ENCODE data around the gene IL17RA. TPM values are rescaled to one million over a fixed set of nuclear protein-coding genes. Genes with fewer than 3 reads are reported as not detected.

The IL17RA gene
- total RNA-seq, 2 donors from 2014 or later: 7.9 to 12.2 TPM

DNA sequence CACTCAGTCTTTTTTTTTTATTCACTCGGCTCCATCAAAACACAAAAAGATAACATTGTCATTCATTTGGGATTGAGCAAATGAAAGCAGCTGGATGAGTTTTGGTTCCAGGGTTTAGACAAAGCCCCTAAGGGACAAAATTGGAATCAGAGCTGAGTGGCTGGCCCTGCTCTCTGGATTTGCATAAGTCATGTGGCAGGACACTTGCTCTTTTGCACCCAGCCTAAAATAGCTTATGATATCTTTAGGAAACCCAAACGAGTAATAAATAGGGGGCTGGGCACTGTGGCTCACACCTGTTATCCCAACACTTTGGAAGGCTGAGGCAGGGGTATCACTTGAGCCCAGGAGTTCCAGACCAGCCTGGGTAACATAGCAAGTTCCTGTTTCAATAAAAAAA is 47.3 kb downstream of the IL17RA start:
- Histone ChIP-seq H3K9me3 (no peaks in the 10 kb centered on the region), H3K36me3 (no peaks in the 10 kb centered on the region), H3K27me3 (no peaks in the 10 kb centered on the region), H3K27ac (peak overlapping the region in 1 of 2 donors; percentile 35), H3K4me3 (no peak overlapping the region), H3K4me1 (peaks cover 0 to 8% of the 10 kb centered on the region in 2 donors)
- DNase-seq (ENCODE audit: low spot score): no peak
- peak in 1 of 2 donors; percentile 1 for TF ChIP-seq CTCF (IDR thresholded peaks at IDR 0.05)

- H3K4me3 ChIP-seq: no peak overlapping the region
- DNase-seq (ENCODE audit: low spot score): no peak
- H3K27ac ChIP-seq: no peak overlapping the region
- peaks cover 0 to 8% of the 10 kb centered on the region in 2 donors for H3K4me1 ChIP-seq
- TF ChIP-seq CTCF (IDR thresholded peaks at IDR 0.05): no peak
- H3K36me3 ChIP-seq: peaks cover 8% of the 10 kb centered on the region
- no peaks in the 10 kb centered on the region for H3K9me3 ChIP-seq
- H3K27me3 ChIP-seq: no peaks in the 10 kb centered on the region
These were observed 48.3 kb downstream of the IL17RA start for GRCh38 chr22:17133137-17133536.

DNA sequence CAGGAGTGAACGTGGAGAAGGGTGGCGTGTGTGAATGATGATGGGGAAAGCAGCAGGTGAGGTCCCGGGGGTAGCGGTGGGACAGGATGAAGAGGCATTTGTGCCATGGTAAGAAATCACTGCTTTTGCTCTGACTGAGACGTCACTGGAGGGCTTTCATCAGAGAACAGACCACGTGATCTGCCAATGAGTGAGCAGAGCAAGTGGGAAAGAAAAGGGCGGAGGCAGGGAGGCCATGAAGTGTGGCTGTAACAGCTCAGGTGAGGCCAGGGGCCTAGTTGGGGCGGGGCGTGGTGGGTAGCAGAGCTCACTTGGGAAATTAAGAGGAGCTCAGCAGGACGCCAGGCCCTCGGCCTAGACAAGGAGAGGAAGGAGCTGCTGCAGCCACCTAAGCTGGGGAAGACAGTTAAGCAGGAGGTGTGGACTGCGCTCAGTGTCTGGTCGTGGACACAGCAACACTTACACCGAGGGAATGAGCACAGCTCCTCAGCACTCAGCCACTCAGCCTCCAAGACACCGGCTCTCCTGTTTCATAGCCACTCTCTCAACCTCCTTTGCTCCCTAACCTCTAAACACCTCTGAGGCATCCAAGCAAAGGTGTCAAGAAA is 50.5 kb downstream of the IL17RA start:
- no peaks in the 10 kb centered on the region for H3K9me3 ChIP-seq
- DNase-seq (ENCODE audit: low spot score): no peak

DNA sequence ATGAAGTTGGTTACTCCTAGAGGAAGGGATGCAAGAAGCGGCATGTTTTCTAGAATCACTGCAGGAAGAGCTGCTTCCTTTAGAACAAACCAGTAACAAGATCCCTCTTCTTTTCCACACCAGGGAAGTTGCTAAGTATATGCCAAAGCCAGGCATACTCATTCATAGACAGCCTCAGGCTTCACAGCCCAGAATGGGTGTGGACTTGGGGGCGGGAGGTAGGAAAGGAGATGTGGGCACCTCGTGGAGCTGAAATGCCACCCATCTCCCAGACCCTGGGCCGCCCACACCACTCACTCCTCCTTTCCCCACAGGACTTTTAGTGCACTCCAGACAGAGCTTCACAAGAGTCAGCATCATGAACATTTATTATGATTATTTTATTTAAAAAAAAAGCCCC is 52.4 kb downstream of the IL17RA start:
- H3K4me1 ChIP-seq: peaks cover 0 to 23% of the 10 kb centered on the region in 2 donors
- no peak overlapping the region for H3K4me3 ChIP-seq
- no peaks in the 10 kb centered on the region for H3K27me3 ChIP-seq
- peaks cover 23% of the 10 kb centered on the region for H3K36me3 ChIP-seq
- no peak for DNase-seq (ENCODE audit: low spot score)
- no peak for TF ChIP-seq CTCF (IDR thresholded peaks at IDR 0.05)
- H3K27ac ChIP-seq: no peak overlapping the region
- H3K9me3 ChIP-seq: no peaks in the 10 kb centered on the region

More for the DNA sequence above, 50.5 kb downstream of the IL17RA start:
- Histone ChIP-seq H3K27me3 (no peaks in the 10 kb centered on the region), H3K27ac (no peak overlapping the region), H3K4me1 (peaks cover 0 to 17% of the 10 kb centered on the region in 2 donors), H3K36me3 (peaks cover 18% of the 10 kb centered on the region), H3K4me3 (no peak overlapping the region)
- no peak for TF ChIP-seq CTCF (IDR thresholded peaks at IDR 0.05)

DNA sequence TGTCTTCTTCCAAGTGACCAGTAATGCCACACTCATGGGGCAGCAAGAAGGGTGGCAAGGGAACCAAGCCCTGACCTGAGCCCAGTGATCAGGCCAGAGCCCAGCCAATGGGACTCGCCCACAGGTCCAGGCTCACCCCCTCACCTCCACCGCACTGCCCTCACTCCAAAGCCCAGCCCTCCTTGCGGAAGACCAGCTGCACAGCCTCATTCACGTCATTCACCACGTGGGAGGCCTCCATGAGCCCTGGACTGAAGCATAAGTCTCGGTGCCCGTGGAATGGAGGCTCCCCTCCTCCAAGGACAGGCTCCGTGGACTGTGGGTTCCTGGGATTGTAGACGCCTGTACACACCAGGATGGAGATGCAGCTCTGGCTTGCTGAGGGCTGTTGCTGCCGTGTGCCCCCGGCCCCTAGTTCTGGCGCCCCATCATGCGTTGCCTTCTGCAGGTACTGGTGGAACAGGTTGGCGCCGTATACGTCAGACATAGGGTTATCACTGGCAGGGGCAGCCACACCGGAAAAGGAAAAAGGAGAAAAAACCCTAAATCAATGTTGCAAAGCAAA is 53.1 kb downstream of the IL17RA start:
- no peak for DNase-seq (ENCODE audit: low spot score)
- Histone ChIP-seq H3K4me1 (peaks cover 0 to 23% of the 10 kb centered on the region in 2 donors), H3K9me3 (no peaks in the 10 kb centered on the region), H3K27me3 (no peaks in the 10 kb centered on the region), H3K27ac (no peak overlapping the region), H3K4me3 (no peak overlapping the region), H3K36me3 (peaks cover 31% of the 10 kb centered on the region)
- TF ChIP-seq CTCF (IDR thresholded peaks at IDR 0.05): no peak

GRCh38 chr22:17138513-17138912 is 53.7 kb downstream of the IL17RA start:
- Histone ChIP-seq H3K36me3 (peaks cover 35% of the 10 kb centered on the region), H3K27ac (no peak overlapping the region)
- TF ChIP-seq CTCF (IDR thresholded peaks at IDR 0.05): no peak

More at GRCh38 chr22:17138513-17138912, 53.7 kb downstream of the IL17RA start:
- no peak overlapping the region for H3K4me3 ChIP-seq
- DNase-seq (ENCODE audit: low spot score): no peak
- H3K27me3 ChIP-seq: no peaks in the 10 kb centered on the region
- H3K4me1 ChIP-seq: peaks cover 0 to 23% of the 10 kb centered on the region in 2 donors
- H3K9me3 ChIP-seq: no peaks in the 10 kb centered on the region
